IPS-NIHi11 (cell line): ENCODE results near the gene U2AF1.
"Not testable (repeated sequence)": the region's sequence is repeated elsewhere in the genome, so short reads cannot be mapped to it uniquely, and the experiment has no call there.

Source experiments
- DNase-seq: peaks from one replicate; pipeline ENCODE4 v3.0.0; 2012; ENCODE audit warnings: mixed read lengths, low spot score

Gene U2AF1, protein sequence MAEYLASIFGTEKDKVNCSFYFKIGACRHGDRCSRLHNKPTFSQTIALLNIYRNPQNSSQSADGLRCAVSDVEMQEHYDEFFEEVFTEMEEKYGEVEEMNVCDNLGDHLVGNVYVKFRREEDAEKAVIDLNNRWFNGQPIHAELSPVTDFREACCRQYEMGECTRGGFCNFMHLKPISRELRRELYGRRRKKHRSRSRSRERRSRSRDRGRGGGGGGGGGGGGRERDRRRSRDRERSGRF

DNA sequence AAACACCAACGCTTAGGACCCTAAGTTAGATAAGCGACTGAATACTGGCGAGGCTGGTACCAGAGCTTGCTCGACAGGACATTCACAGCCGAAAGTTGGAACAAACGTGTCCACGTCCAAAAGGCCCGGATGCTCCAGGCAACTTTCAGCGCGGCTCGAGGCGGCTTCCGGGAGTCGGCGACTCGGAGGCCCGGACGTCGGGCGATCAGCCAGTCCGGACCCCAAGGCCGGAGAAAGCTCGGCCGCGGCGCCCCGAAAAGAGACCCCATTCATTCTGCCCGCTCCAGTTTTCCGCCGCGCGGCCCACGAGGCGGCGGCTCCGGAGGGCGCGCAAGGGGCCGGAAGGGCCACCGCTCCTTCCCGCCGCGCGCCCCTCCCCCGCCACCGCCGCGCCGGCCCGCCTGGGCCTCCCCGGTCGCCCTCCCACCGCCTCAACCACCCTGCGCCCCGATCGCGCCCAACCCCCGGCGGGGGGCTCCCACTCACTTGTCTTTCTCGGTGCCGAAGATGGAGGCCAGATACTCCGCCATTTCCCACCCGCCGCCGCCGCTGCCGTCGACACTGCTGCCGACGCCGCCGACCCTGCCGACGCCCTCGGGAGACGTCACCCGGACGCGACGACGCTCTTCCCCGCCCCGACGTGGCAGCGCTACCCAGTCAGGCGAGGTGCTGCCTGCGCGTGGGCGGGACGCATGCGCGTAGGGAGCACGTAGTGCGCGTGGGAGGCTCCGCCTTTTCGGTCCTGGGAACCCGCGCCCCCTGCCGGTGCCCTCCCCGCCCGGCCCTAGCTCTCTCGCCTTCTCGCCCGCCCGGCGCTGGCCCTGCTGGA is at the start of gene U2AF1:
Gene U2AF1, minus strand, starts transcription at position 606 of the 829 bp plus-strand sequence. Its CDS starts 76 bp downstream, at position 530.
- DNase-seq, result not testable (repeated sequence)

- not testable (repeated sequence) for DNase-seq
These were observed 46.2 kb upstream of the U2AF1 start for GRCh38 chr21:43153601-43154000.

- not testable (repeated sequence) for DNase-seq
These were observed 42.0 kb upstream of the U2AF1 start for GRCh38 chr21:43149344-43149743.

DNA sequence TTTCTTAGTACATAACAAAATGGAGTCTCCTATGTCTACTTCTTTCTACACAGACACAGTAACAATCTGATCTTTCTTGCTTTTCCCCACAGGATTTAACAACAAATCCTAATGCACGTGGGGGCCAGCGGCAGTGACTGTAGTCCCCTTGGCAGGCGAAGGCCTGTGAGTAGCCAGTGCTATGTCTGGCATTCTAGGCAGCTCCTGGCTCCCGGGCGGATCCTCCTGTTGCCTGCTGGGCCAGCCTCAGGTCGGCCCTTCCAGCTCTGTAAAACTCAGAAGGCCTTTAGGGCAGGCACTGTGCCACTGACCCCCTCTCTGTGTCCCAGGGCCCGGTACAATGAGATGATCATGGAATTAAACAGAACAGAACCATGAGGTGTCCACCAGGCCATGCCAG is 40.6 kb upstream of the U2AF1 start:
- DNase-seq, result not testable (repeated sequence)

GRCh38 chr21:43146637-43147036 is 39.3 kb upstream of the U2AF1 start:
- DNase-seq, result not testable (repeated sequence)

DNA sequence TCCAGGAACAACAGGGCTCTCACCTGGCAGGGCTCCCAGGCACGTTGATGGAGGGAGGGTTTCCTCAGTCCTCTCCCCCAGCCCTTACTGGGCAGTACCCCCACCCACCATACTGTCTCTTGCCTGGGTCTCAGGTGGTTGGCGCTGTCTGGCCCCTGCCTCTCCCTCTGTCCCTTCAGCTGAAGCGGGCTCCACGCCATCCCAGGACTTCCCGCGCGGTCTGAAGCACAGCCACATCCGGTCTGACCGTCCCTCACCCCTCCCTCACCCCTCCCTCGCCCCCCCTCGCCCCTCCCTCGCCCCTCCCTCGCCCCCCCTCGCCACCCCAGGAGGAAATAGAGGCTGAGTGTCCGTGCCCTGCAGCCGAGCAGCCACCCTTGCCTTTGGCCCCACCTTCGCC is 34.0 kb upstream of the U2AF1 start:
- DNase-seq, result not testable (repeated sequence)

GRCh38 chr21:43138944-43139343 is 31.6 kb upstream of the U2AF1 start:
- DNase-seq, result not testable (repeated sequence)

DNA sequence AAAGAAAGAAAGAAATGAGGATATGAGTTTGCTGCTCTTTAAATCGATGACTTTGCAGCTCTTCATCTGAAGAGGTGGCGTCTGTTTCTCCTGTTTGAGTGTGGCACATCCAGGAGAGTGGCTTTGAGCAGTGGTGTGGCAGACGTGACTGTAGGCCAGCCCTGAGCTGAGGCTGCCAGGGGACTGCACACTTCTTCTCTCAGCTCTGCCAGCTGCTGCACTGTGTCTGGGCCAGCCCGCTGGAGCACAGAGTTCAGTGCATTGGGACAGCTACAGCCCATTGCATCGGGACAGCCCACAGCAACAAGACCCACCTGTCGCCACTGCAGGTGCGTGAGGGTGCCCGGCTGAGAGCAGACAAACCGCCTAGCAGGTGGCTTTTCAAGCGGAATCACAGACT is 27.1 kb upstream of the U2AF1 start:
- DNase-seq, result not testable (repeated sequence)

DNA sequence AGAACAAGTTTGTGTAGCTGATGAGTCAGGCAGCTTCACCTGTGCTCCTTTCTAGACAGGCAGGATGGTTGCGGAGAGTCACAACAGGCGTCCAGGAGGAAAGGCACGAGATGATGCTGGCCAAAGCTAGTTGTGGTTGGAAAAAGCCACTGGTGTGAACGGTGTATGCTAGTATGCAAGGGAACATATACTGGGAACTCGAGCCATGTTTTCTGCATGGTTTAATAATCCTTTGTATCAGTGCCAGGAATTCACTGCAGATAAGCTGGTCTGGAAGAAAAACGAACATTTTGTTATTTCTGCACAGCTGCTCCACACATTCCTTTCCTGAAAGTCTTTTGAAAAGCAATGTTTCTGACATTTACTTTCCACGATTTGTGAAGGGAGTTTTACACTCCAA is 22.7 kb upstream of the U2AF1 start:
- DNase-seq, result not testable (repeated sequence)

- not testable (repeated sequence) for DNase-seq
These were observed 8.6 kb upstream of the U2AF1 start for GRCh38 chr21:43115956-43116355.

GRCh38 chr21:43114483-43114882 is 7.1 kb upstream of the U2AF1 start:
- not testable (repeated sequence) for DNase-seq

GRCh38 chr21:43109006-43109405 is 1.6 kb upstream of the U2AF1 start:
- not testable (repeated sequence) for DNase-seq

DNA sequence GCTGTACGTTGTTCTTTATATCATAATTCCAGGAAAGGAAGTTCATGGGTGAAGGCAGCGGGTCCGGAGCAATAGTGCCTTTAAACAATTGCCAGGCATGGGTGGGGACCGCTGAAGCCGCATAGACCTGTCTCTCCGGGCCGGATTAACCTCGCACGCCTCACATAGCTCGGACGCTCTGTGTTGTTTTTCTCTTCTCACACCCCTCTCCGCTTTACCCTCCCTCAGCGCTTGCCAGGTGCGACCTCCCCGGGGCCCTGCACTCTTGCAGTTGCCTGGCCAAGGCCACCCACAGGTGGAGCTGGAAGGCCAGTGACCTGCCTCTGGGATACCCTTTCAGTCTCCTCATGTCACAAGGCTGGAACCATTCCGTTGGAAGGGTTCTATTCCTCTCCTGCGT is 807 bp upstream of the U2AF1 start:
- DNase-seq, result not testable (repeated sequence)

- not testable (repeated sequence) for DNase-seq
These were observed 396 bp upstream of the U2AF1 start for GRCh38 chr21:43107794-43108137.

DNA sequence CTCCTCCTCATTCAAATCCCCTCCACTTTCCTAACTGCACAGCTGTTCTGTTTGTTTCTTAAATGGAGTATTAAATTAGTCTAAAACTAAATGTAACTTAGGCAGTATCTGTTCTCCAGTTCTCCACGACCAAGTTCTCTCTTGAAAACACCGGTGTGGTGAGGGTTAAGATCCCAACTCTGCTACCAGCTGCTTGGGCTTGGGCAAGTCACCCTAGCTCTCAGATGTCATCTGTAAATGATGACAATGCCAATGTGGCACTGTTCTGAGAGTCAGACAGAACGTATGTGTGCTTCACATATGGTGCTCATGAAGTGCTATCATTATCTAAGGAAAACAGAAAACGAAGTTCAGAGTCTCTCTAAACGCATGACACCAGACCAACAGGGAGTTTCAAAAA is 2.7 kb downstream of the U2AF1 start:
- not testable (repeated sequence) for DNase-seq

DNA sequence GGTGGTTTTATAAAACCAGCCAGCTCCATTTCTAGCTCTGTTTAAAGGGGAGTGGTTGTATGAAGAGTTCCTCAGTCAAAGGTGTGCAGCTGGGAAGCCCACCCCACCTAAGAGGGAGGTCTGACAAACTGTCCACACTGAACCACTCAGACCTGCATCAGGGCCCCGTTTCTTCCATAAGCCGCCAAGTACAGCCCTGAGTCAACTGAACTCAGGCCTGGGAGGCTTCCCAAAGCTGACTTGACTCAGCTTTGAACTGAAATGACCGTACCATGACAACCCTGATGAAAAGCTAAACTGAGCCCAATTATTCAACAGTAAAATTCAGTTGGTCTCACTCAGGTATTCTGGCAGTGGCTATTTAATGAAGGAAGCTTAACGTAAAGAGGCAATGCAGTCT is 5.1 kb downstream of the U2AF1 start:
- DNase-seq, result not testable (repeated sequence)

DNA sequence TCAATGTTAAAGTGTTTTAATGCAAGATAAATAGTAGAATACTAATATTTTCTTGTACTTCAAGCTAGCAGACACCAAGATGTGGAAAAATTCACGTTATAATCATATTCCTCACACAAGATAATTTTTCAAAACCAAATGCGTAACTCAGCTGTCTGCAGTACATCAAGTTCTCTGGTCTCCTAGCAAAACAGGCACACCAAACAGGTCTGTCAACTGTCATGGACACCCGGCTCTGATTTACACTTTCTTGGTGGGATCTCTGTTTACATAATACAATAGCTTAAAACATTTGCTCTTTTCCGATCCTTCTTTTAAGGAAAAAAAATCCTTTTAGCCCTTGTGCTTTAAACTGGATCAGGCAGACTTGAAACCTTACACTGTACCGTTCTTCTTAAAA is 5.7 kb downstream of the U2AF1 start:
- DNase-seq, result not testable (repeated sequence)

DNA sequence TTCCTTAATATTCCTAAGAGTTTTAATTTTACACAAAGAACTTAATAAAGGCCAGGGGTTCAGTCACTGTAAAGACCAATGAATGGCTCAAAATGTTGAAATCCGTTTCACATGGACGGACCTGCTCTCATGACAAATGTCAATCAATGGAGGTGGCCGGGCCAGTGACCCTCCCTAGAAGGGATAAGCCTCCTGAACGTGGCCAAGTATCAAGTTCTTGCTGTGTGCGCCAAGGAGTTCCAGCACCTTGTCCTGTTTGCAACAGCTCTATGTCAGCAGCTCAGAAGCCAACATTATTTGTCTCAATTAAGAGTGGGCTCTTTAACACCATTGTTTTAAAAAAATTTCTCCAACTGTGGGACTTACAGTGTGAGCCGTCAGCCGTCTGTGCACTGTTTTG is 6.4 kb downstream of the U2AF1 start:
- DNase-seq, result not testable (repeated sequence)

DNA sequence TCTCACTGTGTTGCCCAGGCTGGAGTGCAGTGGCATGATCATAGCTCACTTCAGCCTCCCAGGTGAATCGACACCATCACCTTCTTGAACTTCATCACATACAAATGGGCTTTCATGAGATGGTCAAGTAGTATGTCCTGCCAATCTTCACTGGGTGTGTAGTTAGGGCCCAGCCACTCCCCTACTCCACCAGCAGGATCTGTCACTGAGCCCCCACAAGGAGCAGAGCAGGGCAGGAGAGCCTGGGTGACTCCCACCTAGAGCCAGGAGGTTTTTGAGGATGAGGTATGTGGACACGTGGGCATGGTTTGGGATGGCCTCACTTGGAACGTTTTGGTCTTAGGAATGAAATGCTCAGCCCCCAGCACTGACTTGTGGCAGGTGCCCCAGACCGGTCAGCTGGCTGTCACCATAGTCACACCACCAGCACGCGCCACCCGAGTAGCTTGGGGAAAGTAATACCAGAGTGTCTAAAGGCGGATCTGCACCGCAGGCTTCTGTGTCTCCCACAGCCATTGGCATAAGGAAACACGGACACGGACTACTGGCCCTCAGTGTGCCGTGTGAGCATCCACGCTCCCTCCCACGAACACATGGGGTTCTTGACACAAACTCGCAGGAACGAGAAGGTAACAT is 15.3 kb downstream of the U2AF1 start:
- not testable (repeated sequence) for DNase-seq

- not testable (repeated sequence) for DNase-seq
These were observed 16.4 kb downstream of the U2AF1 start for GRCh38 chr21:43090947-43091346.

DNA sequence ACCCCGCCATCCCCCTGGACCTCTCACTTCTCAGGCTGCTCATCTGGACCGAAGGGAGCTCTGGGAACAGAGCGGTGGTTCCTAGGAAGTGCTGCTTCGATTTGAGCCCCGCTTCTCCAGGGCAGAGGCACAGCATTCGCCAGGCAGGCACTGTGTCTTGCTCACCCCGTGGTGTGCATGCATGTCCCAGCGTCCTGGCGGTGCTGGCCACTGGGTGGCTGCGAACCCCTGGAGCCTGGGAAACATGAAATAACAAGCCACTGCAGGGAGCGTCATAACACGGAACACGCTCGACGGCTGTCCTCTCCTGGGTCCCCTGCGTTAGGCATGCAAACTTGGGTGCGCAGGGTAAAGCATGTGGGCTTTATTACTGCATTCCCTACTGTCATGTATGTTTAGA is 17.9 kb downstream of the U2AF1 start:
- not testable (repeated sequence) for DNase-seq

- DNase-seq, result not testable (repeated sequence)
These were observed 24.6 kb downstream of the U2AF1 start for GRCh38 chr21:43082587-43083300.
